ENCODE results near the gene TTC4. TPM values are rescaled to one million over a fixed set of nuclear protein-coding genes. Genes with fewer than 3 reads are reported as not detected.

The TTC4 gene
- total RNA-seq, 1 experiment from 2014 or later: 30.8 TPM

DNA sequence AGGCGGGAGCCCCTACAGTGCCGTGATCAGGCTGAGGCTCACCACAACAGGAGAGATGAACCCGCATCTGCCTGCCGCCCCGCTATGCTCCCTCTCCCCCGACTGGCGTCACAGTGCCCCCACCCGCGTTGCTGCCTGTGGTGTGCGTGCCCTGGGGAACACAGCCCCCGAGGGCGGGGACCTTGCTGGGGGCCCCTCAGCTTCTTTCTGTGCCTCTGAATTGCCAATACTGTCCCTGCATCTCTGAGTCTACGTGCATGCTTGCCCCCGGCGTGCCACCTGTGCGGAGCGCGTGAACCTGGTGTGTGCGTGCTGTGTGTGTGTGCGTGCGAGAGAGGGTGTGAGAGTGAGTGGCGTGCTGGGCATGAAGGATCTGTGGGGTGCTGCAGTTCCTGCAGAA is 38.4 kb downstream of the TTC4 start:
- H3K4me1 Mint-ChIP-seq: peaks cover 15 to 19% of the 10 kb centered on the region in 2 experiments
- no peak overlapping the region for H2AK5ac ChIP-seq (ENCODE audit: insufficient read length, low read length)
- no peaks in the 10 kb centered on the region for H3K79me1 ChIP-seq (ENCODE audit: insufficient read depth, low read depth, low read length, poor library complexity, severe bottlenecking)
- H3K4me2 ChIP-seq (ENCODE audit: insufficient read depth, insufficient read length, low read length): no peak overlapping the region
- no peak overlapping the region for H3K18ac ChIP-seq (ENCODE audit: insufficient read length, low read depth, low read length)
- no peaks in the 10 kb centered on the region for H3K4me1 ChIP-seq (ENCODE audit: insufficient read depth, low read length)
- no peak overlapping the region for H2BK15ac ChIP-seq (ENCODE audit: low read depth, low read length)
- H4K20me1 ChIP-seq (ENCODE audit: control insufficient read depth, insufficient read depth, insufficient read length): peaks cover 3% of the 10 kb centered on the region
- H3K9me3 Mint-ChIP-seq: no peaks in the 10 kb centered on the region
- no peaks in the 10 kb centered on the region for H3K27me3 ChIP-seq (ENCODE audit: insufficient read depth, low read length)
- H3K27me3 Mint-ChIP-seq (ENCODE audit: low read depth): no peaks in the 10 kb centered on the region
- H2BK12ac ChIP-seq (ENCODE audit: insufficient read length, low read depth, low read length): no peak overlapping the region
- no peak overlapping the region for H3K4ac ChIP-seq (ENCODE audit: low read depth, low read length)
- peaks cover 4 to 29% (median 17%) of the 10 kb centered on the region in 3 experiments; a peak in 4 of 7 replicates for H3K36me3 Mint-ChIP-seq (ENCODE audit: insufficient read depth in 1 of 3, low read depth in 3 of 3)
- H2AFZ ChIP-seq (ENCODE audit: low read length): no peak overlapping the region
- no CpG with 5 or more reads among the region's 22 CpGs for WGBS (ENCODE audit: extremely low coverage, insufficient read length, low lambda C conversion rate)
- no peak overlapping the region for H3K4me3 Mint-ChIP-seq
- H4K8ac ChIP-seq (replicated peaks; ENCODE audit: insufficient read length, low read depth, low read length): no peak overlapping the region
- no peak overlapping the region for H3K9ac ChIP-seq (ENCODE audit: extremely low read depth, insufficient read length, low read length)
- no peak overlapping the region for H4K91ac ChIP-seq (ENCODE audit: insufficient read length, low read depth, low read length)
- no peak overlapping the region for H3K27ac Mint-ChIP-seq
- no peak overlapping the region for H3K23ac ChIP-seq (ENCODE audit: insufficient read length, low read depth, low read length)
- H2BK5ac ChIP-seq (ENCODE audit: insufficient read length, low read length): no peak overlapping the region
- no peak overlapping the region for H3T11ph ChIP-seq (ENCODE audit: low read length)
- no peak overlapping the region for H2BK120ac ChIP-seq (ENCODE audit: low read depth, low read length, poor library complexity, severe bottlenecking)
- no peak overlapping the region for H2BK20ac ChIP-seq (ENCODE audit: low read depth, low read length, poor library complexity, severe bottlenecking)
- DNase-seq: no peak
- H3K79me2 ChIP-seq (ENCODE audit: insufficient read depth, low read length): no peaks in the 10 kb centered on the region
- no peaks in the 10 kb centered on the region for H3K23me2 ChIP-seq (ENCODE audit: insufficient read length, low read depth, low read length, poor library complexity, severe bottlenecking)
- H3K27ac ChIP-seq (ENCODE audit: insufficient read length, low read depth, low read length): no peak overlapping the region
- no peak overlapping the region for H3K14ac ChIP-seq (ENCODE audit: insufficient read depth, low read length)
- TF ChIP-seq, protein P1, sequence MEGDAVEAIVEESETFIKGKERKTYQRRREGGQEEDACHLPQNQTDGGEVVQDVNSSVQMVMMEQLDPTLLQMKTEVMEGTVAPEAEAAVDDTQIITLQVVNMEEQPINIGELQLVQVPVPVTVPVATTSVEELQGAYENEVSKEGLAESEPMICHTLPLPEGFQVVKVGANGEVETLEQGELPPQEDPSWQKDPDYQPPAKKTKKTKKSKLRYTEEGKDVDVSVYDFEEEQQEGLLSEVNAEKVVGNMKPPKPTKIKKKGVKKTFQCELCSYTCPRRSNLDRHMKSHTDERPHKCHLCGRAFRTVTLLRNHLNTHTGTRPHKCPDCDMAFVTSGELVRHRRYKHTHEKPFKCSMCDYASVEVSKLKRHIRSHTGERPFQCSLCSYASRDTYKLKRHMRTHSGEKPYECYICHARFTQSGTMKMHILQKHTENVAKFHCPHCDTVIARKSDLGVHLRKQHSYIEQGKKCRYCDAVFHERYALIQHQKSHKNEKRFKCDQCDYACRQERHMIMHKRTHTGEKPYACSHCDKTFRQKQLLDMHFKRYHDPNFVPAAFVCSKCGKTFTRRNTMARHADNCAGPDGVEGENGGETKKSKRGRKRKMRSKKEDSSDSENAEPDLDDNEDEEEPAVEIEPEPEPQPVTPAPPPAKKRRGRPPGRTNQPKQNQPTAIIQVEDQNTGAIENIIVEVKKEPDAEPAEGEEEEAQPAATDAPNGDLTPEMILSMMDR (conservative IDR thresholded peaks at IDR 0.05): no peak
- H3K56ac ChIP-seq (ENCODE audit: insufficient read length, low read depth, low read length): no peak overlapping the region
- no peak overlapping the region for H4K5ac ChIP-seq (ENCODE audit: insufficient read length, low read depth, low read length)
- no peaks in the 10 kb centered on the region for H3K9me3 ChIP-seq (ENCODE audit: control insufficient read depth, low read depth, low read length)
